Astrocyte of the hippocampus (primary cell): Measurements from ENCODE around the gene SPIC.
"Not testable (repeated sequence)": the region's sequence is repeated elsewhere in the genome, so short reads cannot be mapped to it uniquely, and the experiment has no call there.

Experiments used
- DNase-seq: peaks from one replicate; pipeline ENCODE4 v3.0.0; 2011; ENCODE audit warnings: low read depth, low spot score

The SPIC gene

GRCh38 chr12:101474711-101475386 is at the start of gene SPIC:
TSS of gene SPIC (plus strand) at chr12:101475336. CDS start at chr12:101476905, 1,569 bp downstream.
- DNase-seq: no peak

- no peak for DNase-seq
Measured at GRCh38 chr12:101430456-101430855, 44.7 kb upstream of the SPIC start.

GRCh38 chr12:101436136-101436535 is 39.0 kb upstream of the SPIC start:
- no peak for DNase-seq

GRCh38 chr12:101439236-101439635 is 35.9 kb upstream of the SPIC start:
- DNase-seq: no peak

DNA sequence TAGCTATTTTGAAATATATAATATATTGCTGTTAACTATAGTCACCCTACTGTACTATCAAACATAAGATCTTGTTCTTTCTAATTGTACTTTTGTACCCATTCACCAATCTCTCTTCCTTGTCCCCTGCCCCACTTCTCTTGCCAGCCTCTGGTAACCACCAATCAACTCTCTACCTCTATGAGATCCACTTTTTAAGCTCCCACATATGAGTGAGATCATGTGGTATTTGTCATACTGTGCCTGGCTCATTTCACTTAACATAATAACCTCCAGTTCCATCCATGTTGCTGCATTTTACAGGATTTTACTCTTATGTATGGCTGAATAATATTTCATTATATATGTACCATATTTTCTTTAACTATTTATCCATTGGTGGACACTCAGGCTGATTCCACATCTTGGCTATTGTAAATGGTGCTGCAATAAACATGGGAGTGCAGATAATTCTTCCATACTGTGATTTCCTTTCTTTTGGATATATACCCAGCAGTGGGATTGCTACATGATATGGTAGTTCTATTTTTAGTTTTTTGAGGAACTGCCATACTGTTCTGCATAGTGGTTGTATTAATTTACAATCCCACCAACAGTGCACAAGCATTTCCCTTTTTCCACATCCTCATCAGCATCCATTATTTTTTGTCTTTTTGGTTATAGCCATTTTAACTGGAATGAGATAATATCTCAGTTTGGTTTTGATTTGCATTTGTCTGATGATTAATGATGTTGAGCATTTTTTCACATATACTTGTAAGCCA is 33.5 kb upstream of the SPIC start:
- DNase-seq: no peak

DNA sequence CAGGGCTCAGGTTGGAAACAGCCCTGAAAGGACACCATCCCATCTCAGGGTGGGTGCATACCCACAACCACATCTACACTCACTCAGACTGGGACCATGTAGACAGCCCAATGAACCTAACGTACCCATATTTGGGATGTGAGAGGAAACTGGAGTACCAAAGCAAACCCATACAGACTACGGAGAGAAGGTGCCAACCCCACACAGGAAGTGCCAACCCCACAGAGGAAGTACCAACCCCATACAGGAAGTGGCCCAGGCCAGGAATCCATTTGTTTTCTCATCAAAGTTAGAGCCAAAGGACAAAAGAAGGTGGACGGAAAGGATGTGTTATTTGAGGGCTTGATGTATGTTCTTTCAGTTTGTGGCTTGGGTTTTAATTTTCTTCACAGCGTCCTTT is 19.5 kb upstream of the SPIC start:
- DNase-seq: no peak

DNA sequence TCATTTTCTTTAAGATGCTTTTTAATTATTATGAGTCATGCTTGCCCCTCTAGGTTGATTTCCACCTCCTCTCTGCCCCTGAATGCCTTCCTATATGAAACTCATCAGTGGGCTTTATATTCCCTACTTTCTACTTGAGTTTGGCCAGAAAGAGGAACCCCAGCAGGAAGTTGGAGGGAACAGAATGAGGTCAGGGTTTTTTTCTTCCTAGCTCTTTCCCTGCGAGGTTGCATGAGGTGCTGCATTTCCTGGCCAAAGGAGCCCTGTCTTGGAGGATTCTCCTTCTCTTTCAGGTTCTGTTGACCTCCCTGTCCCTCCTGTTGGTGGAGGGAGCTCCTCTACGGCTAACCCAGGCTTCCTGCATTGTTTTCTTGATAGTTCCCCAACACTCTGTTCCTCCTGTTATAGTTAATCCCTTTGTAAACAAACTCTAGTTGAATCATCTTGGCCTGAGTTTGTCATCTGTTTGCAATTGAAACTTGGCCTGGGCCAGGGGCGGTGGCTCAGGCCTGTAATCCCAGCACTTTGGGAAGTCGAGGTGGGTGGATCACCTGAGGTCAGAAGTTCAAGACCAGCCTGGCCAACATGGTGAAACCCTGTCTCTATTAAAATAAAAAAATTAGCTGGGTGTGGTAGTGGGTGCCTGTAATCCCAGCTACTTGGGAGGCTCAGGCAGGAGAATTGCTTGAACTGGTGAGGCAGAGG is 15.3 kb upstream of the SPIC start:
- DNase-seq: peak; percentile 2

DNA sequence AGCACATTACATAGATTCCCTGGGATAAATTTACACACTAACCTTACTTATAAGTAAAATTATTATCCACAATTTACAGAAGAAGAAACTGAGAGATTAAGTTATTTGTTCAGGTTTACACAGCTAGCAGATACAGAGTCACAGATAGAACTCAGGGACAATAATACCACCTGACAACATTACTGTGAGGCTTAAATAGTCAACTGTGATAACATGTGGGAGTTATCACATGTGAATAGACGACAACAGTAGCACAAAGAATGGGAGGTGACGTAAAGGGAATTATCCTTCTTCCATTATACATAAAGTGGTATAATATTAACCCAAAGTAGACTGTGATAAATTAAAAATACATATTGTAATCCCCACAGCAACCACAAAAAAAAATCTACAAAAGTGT is 6.2 kb upstream of the SPIC start:
- no peak for DNase-seq

GRCh38 chr12:101470939-101471338 is 4.2 kb upstream of the SPIC start:
- DNase-seq: no peak

DNA sequence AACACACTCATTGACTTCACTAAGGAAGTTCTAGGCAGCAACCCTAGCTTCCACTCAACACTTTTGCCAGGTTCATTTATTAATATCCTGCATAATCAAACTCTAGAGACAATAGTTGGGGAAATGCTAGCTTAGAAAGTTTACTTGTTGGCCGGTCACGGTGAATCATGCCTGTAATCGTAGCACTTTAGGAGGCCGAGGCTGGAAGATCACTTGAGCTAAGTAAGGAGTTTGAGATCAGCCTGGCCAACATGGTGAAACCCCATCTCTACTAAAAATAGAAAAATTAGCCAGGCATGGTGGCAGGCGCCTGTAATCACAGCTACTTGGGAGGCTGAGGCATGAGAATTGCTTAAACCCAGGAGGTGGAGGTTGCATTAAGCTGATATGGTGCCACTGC is 3.3 kb upstream of the SPIC start:
- not testable (repeated sequence) for DNase-seq

DNA sequence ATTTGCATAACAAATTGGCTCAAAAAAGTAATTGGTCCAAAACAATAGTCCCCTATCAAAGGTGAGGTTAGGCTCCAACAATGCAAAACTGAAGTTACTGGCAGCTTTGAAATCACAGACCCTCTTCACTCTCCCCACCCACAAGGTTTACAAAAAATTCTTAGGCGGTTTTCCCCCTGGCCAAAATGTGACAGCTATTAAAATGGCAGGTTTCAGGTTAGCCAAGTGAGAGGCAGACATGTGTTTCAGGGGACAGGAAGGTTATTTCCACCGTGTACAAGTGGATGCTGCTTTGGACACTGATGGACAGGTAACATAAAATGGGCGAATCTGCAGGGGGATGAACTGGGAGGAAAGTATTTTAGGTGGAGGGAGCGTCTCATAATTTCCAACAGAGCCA is 888 bp upstream of the SPIC start:
- DNase-seq: no peak

DNA sequence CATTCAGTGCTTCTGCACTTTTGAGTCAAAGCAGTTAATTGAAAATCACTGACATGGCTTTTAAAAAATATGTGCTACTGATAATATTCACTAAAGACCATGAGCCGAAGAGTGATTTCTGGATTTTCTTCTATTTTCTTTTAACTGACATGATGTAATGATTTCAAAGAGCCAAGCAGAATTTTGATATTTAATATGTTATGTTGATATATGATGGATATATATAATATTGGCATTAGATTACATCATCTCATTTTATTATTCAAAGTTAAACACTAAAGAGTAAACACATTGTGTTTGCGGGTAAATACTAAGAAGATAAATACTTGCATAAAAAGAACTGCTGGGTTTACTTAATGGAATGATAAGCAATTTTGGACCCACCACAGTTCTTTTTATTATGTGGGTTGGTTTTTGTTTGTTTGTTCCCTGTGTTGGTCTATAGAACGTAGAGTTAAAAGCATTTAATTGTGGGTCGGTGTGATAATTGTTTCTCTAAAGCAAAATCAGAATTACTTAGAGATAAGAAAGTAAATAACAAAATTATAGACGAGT is 692 bp downstream of the SPIC start:
- DNase-seq: no peak

GRCh38 chr12:101480849-101481248 is 5.7 kb downstream of the SPIC start:
- DNase-seq: no peak

DNA sequence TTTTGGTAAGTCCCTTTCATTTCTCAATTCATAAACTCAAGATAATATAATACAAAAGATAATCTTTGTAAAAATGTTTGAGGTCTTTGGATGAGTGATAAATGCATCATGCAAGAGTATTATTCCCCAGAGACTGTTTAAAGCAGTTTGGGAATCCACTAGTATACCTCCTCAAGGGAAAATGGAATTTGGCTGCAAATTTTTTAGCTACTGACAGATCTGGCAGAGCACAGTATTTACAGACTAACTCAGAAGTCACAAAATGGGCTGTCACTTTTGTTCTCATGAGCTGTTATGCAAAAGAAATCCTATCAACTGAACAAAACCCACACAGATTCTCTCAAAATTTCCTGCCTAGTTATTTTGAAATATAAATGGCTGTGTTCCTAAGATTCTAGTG is 9.9 kb downstream of the SPIC start:
- no peak for DNase-seq

DNA sequence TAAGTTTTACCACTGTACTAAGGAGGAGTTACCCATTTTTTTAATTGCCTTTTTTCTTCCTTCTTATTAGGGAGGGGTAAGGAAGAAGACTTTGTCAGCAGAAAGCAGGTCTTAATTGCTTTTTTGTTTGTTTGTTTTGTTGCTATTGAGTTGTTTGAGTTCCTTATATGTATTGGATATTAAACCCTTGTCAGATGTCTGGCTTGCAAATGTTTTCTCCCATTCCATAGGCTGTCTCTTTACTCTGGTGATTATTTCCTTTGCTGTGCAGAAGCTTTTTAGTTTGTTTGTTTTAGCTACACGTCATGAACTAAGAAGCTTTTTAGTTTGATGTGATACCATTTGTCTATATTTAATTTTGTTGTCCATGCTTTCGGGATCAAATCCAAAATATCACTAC is 13.3 kb downstream of the SPIC start:
- DNase-seq: no peak

DNA sequence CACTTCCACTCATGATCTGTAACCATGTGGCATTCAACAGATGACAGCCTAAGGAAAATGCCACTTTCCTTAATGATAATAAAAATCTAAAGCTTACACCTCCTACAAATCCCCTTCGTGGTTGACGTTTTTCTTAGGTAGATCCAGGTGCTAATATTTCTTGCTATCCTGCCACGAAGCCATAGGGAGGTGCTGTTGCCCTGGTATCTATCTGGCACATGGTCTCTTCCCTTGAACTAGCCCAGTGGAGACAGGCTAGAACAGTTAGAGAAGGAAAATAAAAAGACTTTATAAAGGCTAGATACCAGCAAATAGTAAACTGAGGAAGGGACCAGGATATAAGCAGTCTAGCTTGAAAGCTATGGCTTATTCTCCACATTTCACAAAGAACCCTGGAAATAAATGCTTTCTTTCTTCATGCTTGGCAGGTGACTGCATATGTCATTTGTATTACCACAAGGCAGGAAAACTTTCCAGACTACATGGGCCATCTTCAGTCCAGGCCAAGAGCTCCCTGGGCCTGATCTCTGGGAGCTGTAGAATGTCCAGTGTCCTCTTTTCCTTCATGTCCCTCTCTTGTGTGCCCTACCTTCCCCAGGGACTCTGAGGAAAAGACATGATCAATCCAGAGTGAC is 15.3 kb downstream of the SPIC start:
- DNase-seq: peak; percentile 52

DNA sequence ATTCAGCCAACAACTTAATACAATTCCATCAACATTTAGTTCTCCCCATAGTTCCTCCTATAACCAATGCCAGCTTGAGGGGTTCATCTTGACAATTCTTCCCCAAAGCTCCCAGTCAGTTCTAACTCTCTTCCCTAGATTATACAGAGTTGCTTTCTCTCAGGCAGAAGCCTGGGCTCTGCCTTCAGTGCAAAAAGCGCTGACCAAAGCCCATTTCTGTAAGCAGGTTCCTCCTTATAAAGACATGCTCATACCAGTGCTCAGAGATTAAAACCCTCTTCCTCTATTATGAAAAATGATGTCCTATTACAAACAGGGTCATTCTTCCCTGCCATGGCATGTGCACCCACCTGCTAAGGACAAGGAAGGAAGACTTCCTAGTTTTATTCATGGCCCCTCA is 16.2 kb downstream of the SPIC start:
- no peak for DNase-seq

DNA sequence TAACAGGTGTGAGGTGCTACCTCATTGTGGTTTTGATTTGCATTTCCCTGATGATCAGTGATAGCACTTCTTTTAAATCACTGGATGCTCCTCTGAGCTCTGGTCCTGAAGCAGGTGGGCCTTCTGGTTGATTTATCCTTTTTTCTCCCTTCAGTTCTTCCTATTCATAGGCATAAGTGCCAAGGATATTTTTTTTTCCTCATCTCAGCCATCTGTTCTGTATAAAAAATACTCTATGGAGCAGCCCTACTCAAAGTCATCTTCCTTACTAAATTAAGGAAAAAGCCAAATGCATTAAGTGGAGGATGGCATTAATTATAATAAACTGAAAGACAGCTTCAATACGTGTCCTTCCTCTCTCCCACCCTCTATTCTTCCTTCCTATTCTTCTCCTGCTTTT is 18.4 kb downstream of the SPIC start:
- DNase-seq: no peak

- DNase-seq: no peak
Measured at GRCh38 chr12:101498252-101498651, 23.1 kb downstream of the SPIC start.

- peak; percentile 44 for DNase-seq
Measured at GRCh38 chr12:101501410-101501995, 26.4 kb downstream of the SPIC start.

GRCh38 chr12:101521136-101521535 is 46.0 kb downstream of the SPIC start:
- DNase-seq: no peak

- no peak for DNase-seq
Measured at GRCh38 chr12:101527682-101528081, 52.5 kb downstream of the SPIC start.
